GM18502 (cell line): Measurements from ENCODE around the gene DET1.
"Not testable (repeated sequence)": the region's sequence is repeated elsewhere in the genome, so short reads cannot be mapped to it uniquely, and the experiment has no call there.

Source experiments
- ATAC-seq: cut with Tn5 transposase; IDR thresholded peaks from one replicate; pipeline ENCODE4 v1.9.1; 2021; ENCODE audit warnings: mild to moderate bottlenecking; ENCODE audit not compliant: unreplicated experiment, poor library complexity

Gene DET1

GRCh38 chr15:88546248-88547129 lies at the start of gene DET1:
DET1 (minus strand) TSS chr15:88546681; CDS start chr15:88531705, 14,976 bp downstream.
- peak; percentile 97 for ATAC-seq

GRCh38 chr15:88591384-88591783 lies 44.9 kb upstream of the DET1 start:
- no peak for ATAC-seq

GRCh38 chr15:88590759-88591158 lies 44.3 kb upstream of the DET1 start:
- no peak for ATAC-seq

GRCh38 chr15:88586401-88587162 lies 40.1 kb upstream of the DET1 start:
- no peak for ATAC-seq

- ATAC-seq: no peak
Observed at GRCh38 chr15:88580532-88580931, 34.1 kb upstream of the DET1 start.

GRCh38 chr15:88579322-88579721 lies 32.8 kb upstream of the DET1 start:
- ATAC-seq: no peak

- no peak for ATAC-seq
Observed at GRCh38 chr15:88574655-88575054, 28.2 kb upstream of the DET1 start.

- no peak for ATAC-seq
Observed at GRCh38 chr15:88574077-88574476, 27.6 kb upstream of the DET1 start.

- no peak for ATAC-seq
Observed at GRCh38 chr15:88571852-88572259, 25.4 kb upstream of the DET1 start.

GRCh38 chr15:88571153-88571851 lies 24.8 kb upstream of the DET1 start:
- ATAC-seq: no peak

- no peak for ATAC-seq
Observed at GRCh38 chr15:88568589-88568988, 22.1 kb upstream of the DET1 start.

- no peak for ATAC-seq
Observed at GRCh38 chr15:88564741-88565140, 18.3 kb upstream of the DET1 start.

GRCh38 chr15:88563638-88564037 lies 17.2 kb upstream of the DET1 start:
- ATAC-seq: no peak

GRCh38 chr15:88559565-88559964 lies 13.1 kb upstream of the DET1 start:
- ATAC-seq: not testable (repeated sequence)

GRCh38 chr15:88558026-88558425 lies 11.5 kb upstream of the DET1 start:
- not testable (repeated sequence) for ATAC-seq

- ATAC-seq: not testable (repeated sequence)
Observed at GRCh38 chr15:88548009-88548408, 1.5 kb upstream of the DET1 start.

GRCh38 chr15:88545578-88546247 lies 768 bp downstream of the DET1 start:
- not testable (repeated sequence) for ATAC-seq

- ATAC-seq: no peak
Observed at GRCh38 chr15:88543065-88543776, 3.3 kb downstream of the DET1 start.

GRCh38 chr15:88542342-88542733 lies 4.1 kb downstream of the DET1 start:
- ATAC-seq: no peak
